Activated T-cell treated with anti-CD3 and anti-CD28 coated beads, Interleukin-2, amount 50 U/mL, for 4 hours (primary cell): ENCODE measurements around the gene NTMT1. TPM values are rescaled to one million over a fixed set of nuclear protein-coding genes. Genes with fewer than 3 reads are reported as not detected.
A peak's percentile ranks its signal among the peaks of the same experiment; 100 is the strongest.

Source experiments
- ATAC-seq, 2 donors: fragments of 200-7000 bp; cut with Tn5 transposase; one replicate each; pipeline ENCODE4 v1.10.0; 2021
- DNase-seq: peaks from one replicate; pipeline ENCODE4 v3.0.0-alpha.2; 2020
- H3K27me3 Mint-ChIP-seq: one replicate; pipeline ENCODE4 v1.8.0; 2021; ENCODE audit warnings: low read depth, mixed read lengths
- H3K36me3 Mint-ChIP-seq: one replicate; pipeline ENCODE4 v1.8.0; 2022; ENCODE audit warnings: mixed read lengths; ENCODE audit not compliant: insufficient read depth
- H3K4me1 Mint-ChIP-seq: one replicate; pipeline ENCODE4 v1.8.0; 2021; ENCODE audit warnings: low read depth, mixed read lengths
- H3K4me3 Mint-ChIP-seq: one replicate; pipeline ENCODE4 v1.8.0; 2021; ENCODE audit warnings: mild to moderate bottlenecking, moderate library complexity, mixed read lengths
- H3K9me3 Mint-ChIP-seq: one replicate; pipeline ENCODE4 v1.8.0; 2021; ENCODE audit warnings: mixed read lengths
- total RNA-seq, 3 donors: library from RNA; stranded (reverse); gene quantifications; one replicate each; pipeline ENCODE4 v1.2.1, GENCODE V29; 2021

Gene NTMT1
- total RNA-seq, 3 donors from 2014 or later, result 93.4 to 111 (median 96.6) TPM

- ATAC-seq, result no peak
- Mint-ChIP-seq H3K9me3 (no peaks in the 10 kb centered on the region), H3K4me1 (peaks cover 32% of the 10 kb centered on the region), H3K36me3 (no peaks in the 10 kb centered on the region), H3K27me3 (no peaks in the 10 kb centered on the region), H3K4me3 (no peak overlapping the region)
- no peak for DNase-seq
Measured at GRCh38 chr9:129606161-129607026, 19.6 kb upstream of the NTMT1 start.

GRCh38 chr9:129607027-129607387 lies 19.0 kb upstream of the NTMT1 start:
- Mint-ChIP-seq H3K27me3 (no peaks in the 10 kb centered on the region), H3K9me3 (no peaks in the 10 kb centered on the region), H3K36me3 (no peaks in the 10 kb centered on the region), H3K4me1 (peaks cover 32% of the 10 kb centered on the region), H3K4me3 (no peak overlapping the region)
- DNase-seq, result no peak
- no peak for ATAC-seq

- Mint-ChIP-seq H3K36me3 (no peaks in the 10 kb centered on the region), H3K4me3 (no peak overlapping the region), H3K9me3 (no peaks in the 10 kb centered on the region), H3K4me1 (peaks cover 30% of the 10 kb centered on the region), H3K27me3 (no peaks in the 10 kb centered on the region)
- no peak for ATAC-seq
- DNase-seq, result no peak
Measured at GRCh38 chr9:129608561-129609481, 17.1 kb upstream of the NTMT1 start.

- DNase-seq, result peak; percentile 55
- H3K4me3 Mint-ChIP-seq, result peak overlapping the region; percentile 82
- no peaks in the 10 kb centered on the region for H3K27me3 Mint-ChIP-seq
- H3K9me3 Mint-ChIP-seq, result no peaks in the 10 kb centered on the region
- H3K4me1 Mint-ChIP-seq, result peaks cover 25% of the 10 kb centered on the region
- ATAC-seq, result peak; percentile 24 to 48
- H3K36me3 Mint-ChIP-seq, result no peaks in the 10 kb centered on the region
Measured at GRCh38 chr9:129609486-129610212, 16.3 kb upstream of the NTMT1 start.

GRCh38 chr9:129610213-129610472 lies 15.8 kb upstream of the NTMT1 start:
- ATAC-seq, result no peak
- peak overlapping the region; percentile 76 for H3K4me3 Mint-ChIP-seq

GRCh38 chr9:129610473-129611306 lies 15.3 kb upstream of the NTMT1 start:
- H3K36me3 Mint-ChIP-seq, result no peaks in the 10 kb centered on the region
- peaks cover 22% of the 10 kb centered on the region for H3K4me1 Mint-ChIP-seq
- peak; percentile 72 for DNase-seq

More at GRCh38 chr9:129610213-129610472, 15.8 kb upstream of the NTMT1 start:
- Mint-ChIP-seq H3K27me3 (no peaks in the 10 kb centered on the region), H3K9me3 (no peaks in the 10 kb centered on the region), H3K36me3 (no peaks in the 10 kb centered on the region), H3K4me1 (peaks cover 23% of the 10 kb centered on the region)
- no peak for DNase-seq

GRCh38 chr9:129611307-129611800 lies 14.6 kb upstream of the NTMT1 start:
- ATAC-seq (no peak), DNase-seq (no peak)
- H3K36me3 Mint-ChIP-seq, result no peaks in the 10 kb centered on the region
- no peaks in the 10 kb centered on the region for H3K9me3 Mint-ChIP-seq
- no peaks in the 10 kb centered on the region for H3K27me3 Mint-ChIP-seq
- peak overlapping the region; percentile 76 for H3K4me3 Mint-ChIP-seq
- H3K4me1 Mint-ChIP-seq, result peaks cover 20% of the 10 kb centered on the region

More at GRCh38 chr9:129610473-129611306, 15.3 kb upstream of the NTMT1 start:
- Mint-ChIP-seq H3K27me3 (no peaks in the 10 kb centered on the region), H3K4me3 (peak overlapping the region; percentile 76), H3K9me3 (no peaks in the 10 kb centered on the region)
- peak; percentile 79 to 80 for ATAC-seq

DNA sequence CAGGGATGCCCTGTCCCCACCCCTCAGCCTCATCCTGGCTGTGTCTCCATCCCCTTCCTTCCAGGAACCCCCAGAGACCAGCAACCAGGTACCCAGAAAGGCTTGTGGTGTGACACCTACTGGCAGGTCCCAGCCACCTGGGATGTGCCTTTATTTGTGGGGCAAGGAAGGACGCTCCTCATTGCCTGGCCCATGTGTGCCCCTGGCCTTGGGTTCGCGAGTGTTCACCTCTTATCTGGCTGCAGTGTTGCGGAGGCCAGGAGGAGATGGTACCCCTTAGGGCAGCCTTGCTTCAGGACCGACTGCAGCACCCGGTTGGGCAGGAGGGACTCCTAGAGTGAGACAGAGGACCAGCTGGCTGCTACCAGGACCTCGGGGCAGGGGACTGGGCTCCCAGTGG lies 13.8 kb upstream of the NTMT1 start:
- Mint-ChIP-seq H3K27me3 (no peaks in the 10 kb centered on the region), H3K36me3 (no peaks in the 10 kb centered on the region), H3K4me3 (no peak overlapping the region), H3K9me3 (no peaks in the 10 kb centered on the region), H3K4me1 (peaks cover 19% of the 10 kb centered on the region)
- DNase-seq (no peak), ATAC-seq (no peak)

DNA sequence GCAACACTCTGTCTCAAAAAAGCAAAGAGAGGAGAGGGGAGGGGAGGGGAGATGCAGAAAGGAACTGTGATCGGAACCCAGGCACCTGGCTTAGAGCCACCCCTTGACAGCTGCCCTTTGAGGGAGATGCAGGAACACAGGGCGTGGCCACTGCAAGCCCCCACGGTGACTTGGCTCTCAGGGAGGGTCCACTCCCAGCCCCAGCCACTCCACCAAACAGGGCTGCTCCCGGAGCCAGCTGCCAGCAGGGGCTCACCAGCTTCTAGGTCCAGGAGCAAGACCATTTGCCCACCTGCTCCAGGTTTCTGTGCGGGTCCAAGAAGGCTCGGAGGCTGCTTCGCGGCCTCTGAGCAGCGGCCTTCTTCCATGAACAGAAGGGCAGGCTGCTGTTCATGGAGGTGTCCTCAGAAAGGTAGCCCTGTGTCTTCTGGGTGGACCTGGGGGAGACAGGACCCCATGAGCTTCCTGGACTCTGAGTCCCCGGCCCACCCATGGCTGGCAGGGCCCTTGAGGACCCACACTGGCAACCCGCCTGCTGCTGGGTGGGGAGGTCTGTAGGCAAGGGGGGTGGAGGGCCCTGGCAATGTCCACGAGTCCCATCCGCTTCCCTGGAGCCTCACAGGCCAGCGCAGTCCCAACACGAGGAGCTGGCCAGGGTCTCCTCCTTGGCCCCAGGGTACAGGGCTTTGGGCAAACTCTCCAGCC lies 13.0 kb upstream of the NTMT1 start:
- Mint-ChIP-seq H3K27me3 (no peaks in the 10 kb centered on the region), H3K4me1 (peaks cover 13% of the 10 kb centered on the region), H3K4me3 (no peak overlapping the region), H3K9me3 (no peaks in the 10 kb centered on the region), H3K36me3 (no peaks in the 10 kb centered on the region)
- no peak for ATAC-seq
- DNase-seq, result no peak

DNA sequence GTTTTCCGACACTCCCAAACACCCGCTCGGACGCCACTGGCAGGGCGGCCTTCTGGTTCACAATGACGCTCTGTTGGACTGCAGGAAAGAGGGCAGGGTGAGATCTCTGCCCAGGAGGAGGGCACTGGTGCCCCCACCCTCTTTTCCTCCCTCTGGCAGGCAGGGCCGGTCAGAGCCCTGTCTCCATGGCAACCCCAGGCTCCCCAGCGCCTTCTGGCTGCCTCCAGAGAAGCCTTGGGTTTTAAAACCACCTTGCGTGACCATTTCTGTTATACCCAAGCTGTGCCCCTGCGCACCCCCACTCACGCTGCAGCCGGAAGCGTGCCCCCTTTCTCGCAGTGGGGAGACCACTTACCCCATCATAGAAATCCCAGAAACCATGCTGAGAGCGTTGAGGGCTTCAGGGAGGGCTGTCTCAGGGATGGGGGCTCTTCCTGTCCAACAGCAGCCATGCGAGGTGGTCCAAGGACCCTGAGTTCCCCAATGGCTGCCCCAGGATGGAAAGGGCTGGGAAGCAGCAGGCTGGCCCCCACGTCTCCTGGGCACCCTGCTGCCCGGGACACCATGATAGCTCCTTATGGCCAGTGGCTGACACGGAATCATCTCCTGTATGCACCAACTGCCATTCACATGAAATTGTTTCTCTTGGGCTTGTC lies 12.3 kb upstream of the NTMT1 start:
- no peak for ATAC-seq
- Mint-ChIP-seq H3K9me3 (no peaks in the 10 kb centered on the region), H3K36me3 (no peaks in the 10 kb centered on the region), H3K27me3 (peaks cover 2% of the 10 kb centered on the region), H3K4me3 (no peak overlapping the region), H3K4me1 (peaks cover 12% of the 10 kb centered on the region)
- DNase-seq, result no peak

DNA sequence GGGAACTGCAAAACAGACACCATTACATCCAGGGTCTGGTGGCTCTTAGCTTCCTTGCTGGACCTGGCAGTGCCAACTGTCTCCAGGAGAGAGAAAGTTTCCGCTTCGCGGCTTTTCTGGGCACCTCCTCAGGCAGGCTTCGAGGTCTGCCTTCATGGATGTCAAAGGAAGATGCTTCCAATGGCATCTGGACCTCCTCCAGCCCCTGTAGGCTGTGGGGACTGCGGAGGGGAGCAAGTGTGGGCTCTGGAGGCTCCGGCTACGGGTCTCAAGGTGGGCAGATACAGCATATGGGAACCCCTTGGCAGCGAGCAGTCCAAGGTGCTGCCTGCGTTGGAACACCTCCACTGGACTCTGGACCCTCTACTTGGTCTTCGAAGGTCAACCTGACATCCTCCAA lies 11.0 kb upstream of the NTMT1 start:
- Mint-ChIP-seq H3K4me3 (no peak overlapping the region), H3K9me3 (no peaks in the 10 kb centered on the region), H3K36me3 (no peaks in the 10 kb centered on the region), H3K27me3 (peaks cover 10% of the 10 kb centered on the region), H3K4me1 (peaks cover 9% of the 10 kb centered on the region)
- ATAC-seq (no peak), DNase-seq (no peak)

- DNase-seq (no peak), ATAC-seq (no peak)
- Mint-ChIP-seq H3K27me3 (peaks cover 11% of the 10 kb centered on the region), H3K36me3 (no peaks in the 10 kb centered on the region), H3K4me1 (peaks cover 9% of the 10 kb centered on the region), H3K9me3 (no peaks in the 10 kb centered on the region), H3K4me3 (no peak overlapping the region)
Measured at GRCh38 chr9:129615407-129616285, 10.3 kb upstream of the NTMT1 start.
